A673 (cell line): ENCODE results near the gene ZC3HAV1L.

Experiments used
- CTCF ChIP-seq: fragments of 300-800, 200-600 bp; sonication (generic); conservative IDR thresholded peaks from 2 replicates; pipeline ENCODE4 v1.5.1; 2017; ENCODE audit warnings: low read depth, mild to moderate bottlenecking, antibody characterized with exemption, low read length, moderate library complexity, mixed read lengths
- EZH2 ChIP-seq: fragments of 200-600 bp; sonication (generic); IDR thresholded peaks from 2 replicates; pipeline ENCODE4 v1.6.1; 2017; ENCODE audit warnings: borderline replicate concordance, low read depth, mild to moderate bottlenecking, mixed read lengths, antibody characterized with exemption, low read length; ENCODE audit not compliant: poor library complexity, severe bottlenecking

- TF ChIP-seq CTCF = no peak
- TF ChIP-seq EZH2 = no peak
These were observed 12.1 kb upstream of the ZC3HAV1L start for GRCh38 chr7:139047970-139048369.
